GM18873 (cell line): ENCODE results near the gene MPST.

Experiments used
- ATAC-seq: cut with Tn5 transposase; IDR thresholded peaks from one replicate; pipeline ENCODE4 v1.9.1; 2021; ENCODE audit warnings: mild to moderate bottlenecking, moderate library complexity, moderate number of reproducible peaks; ENCODE audit not compliant: unreplicated experiment, low FRiP score

The MPST gene

GRCh38 chr22:37075046-37075445 is 55.5 kb downstream of the MPST start:
- no peak for ATAC-seq

GRCh38 chr22:37075822-37076433 is 56.4 kb downstream of the MPST start:
- ATAC-seq = no peak

- no peak for ATAC-seq
These were observed 58.4 kb downstream of the MPST start for GRCh38 chr22:37077802-37078448.

GRCh38 chr22:37079158-37079557 is 59.6 kb downstream of the MPST start:
- ATAC-seq = no peak
